SK-N-SH treated with all-trans-retinoic acid at 6 μM for 48 hours (cell line): ENCODE measurements around the gene SYNPO.

ENCODE experiments used
- ATAC-seq: fragments of 200-7000 bp; cut with Tn5 transposase; 3 replicates; pipeline ENCODE4 v1.9.1; 2020; ENCODE audit warnings: mild to moderate bottlenecking, moderate library complexity
- BACH2 ChIP-seq: fragments of 250-450 bp; sonication (Bioruptor Pico); IDR thresholded peaks from 2 replicates; pipeline ENCODE4 v1.9.0; 2021; ENCODE audit warnings: mild to moderate bottlenecking, borderline replicate concordance
- CREB5 ChIP-seq: fragments of 250-450 bp; sonication (Bioruptor Pico); IDR thresholded peaks from 2 replicates; pipeline ENCODE4 v1.5.1; 2020; ENCODE audit warnings: low read depth, mild to moderate bottlenecking, moderate library complexity
- CSDC2 ChIP-seq: fragments of 250-450 bp; sonication (Bioruptor Pico); IDR thresholded peaks from 2 replicates; pipeline ENCODE4 v1.5.0; 2020; ENCODE audit warnings: mild to moderate bottlenecking, moderate library complexity
- GLIS3 ChIP-seq: fragments of 250-450 bp; sonication (Bioruptor Pico); IDR thresholded peaks from 2 replicates; pipeline ENCODE4 v1.5.0; 2020; ENCODE audit warnings: mild to moderate bottlenecking, moderate library complexity
- OSR1 ChIP-seq: fragments of 250-450 bp; sonication (Bioruptor Pico); IDR thresholded peaks from 2 replicates; pipeline ENCODE4 v1.8.0; 2022; ENCODE audit warnings: moderate library complexity, mild to moderate bottlenecking, inconsistent platforms
- POU6F1 ChIP-seq: fragments of 250-450 bp; sonication (Bioruptor Pico); IDR thresholded peaks from 2 replicates; pipeline ENCODE4 v1.8.0; 2021; ENCODE audit warnings: low read depth, mild to moderate bottlenecking, moderate library complexity, borderline replicate concordance
- PPARA ChIP-seq: fragments of 250-450 bp; sonication (Bioruptor Pico); IDR thresholded peaks from 2 replicates; pipeline ENCODE4 v1.5.0; 2020; ENCODE audit warnings: mild to moderate bottlenecking, borderline replicate concordance
- RARB ChIP-seq: fragments of 250-450 bp; sonication (Bioruptor Pico); IDR thresholded peaks from 2 replicates; pipeline ENCODE4 v1.8.0; 2021; ENCODE audit warnings: mild to moderate bottlenecking, moderate library complexity
- TCF4 ChIP-seq: fragments of 250-450 bp; sonication (Bioruptor Pico); IDR thresholded peaks from 2 replicates; pipeline ENCODE4 v1.8.0; 2021; ENCODE audit warnings: mild to moderate bottlenecking, moderate library complexity, borderline replicate concordance
- TOX ChIP-seq: fragments of 250-450 bp; sonication (Bioruptor Pico); IDR thresholded peaks from 2 replicates; pipeline ENCODE4 v1.8.0; 2021; ENCODE audit warnings: mild to moderate bottlenecking, moderate library complexity, borderline replicate concordance
- ZC3H10 ChIP-seq: fragments of 250-450 bp; sonication (Bioruptor Pico); IDR thresholded peaks from 2 replicates; pipeline ENCODE4 v1.5.1; 2021; ENCODE audit warnings: mild to moderate bottlenecking, moderate library complexity
- ZFP3 ChIP-seq: fragments of 250-450 bp; sonication (Bioruptor Pico); IDR thresholded peaks from 2 replicates; pipeline ENCODE4 v1.5.0; 2020; ENCODE audit warnings: mild to moderate bottlenecking, moderate library complexity
- ZFP30 ChIP-seq: fragments of 450-650 bp; formaldehyde crosslinking; IDR thresholded peaks from 2 replicates; pipeline ENCODE4 v1.5.0; 2022; ENCODE audit warnings: mild to moderate bottlenecking, moderate library complexity
- ZNF565 ChIP-seq: fragments of 450-650 bp; formaldehyde crosslinking; conservative IDR thresholded peaks from 2 replicates; pipeline ENCODE4 v1.5.0; 2020; ENCODE audit warnings: low read depth, mild to moderate bottlenecking, moderate library complexity
- ZNF70 ChIP-seq: fragments of 450-650 bp; formaldehyde crosslinking; IDR thresholded peaks from 2 replicates; pipeline ENCODE4 v1.5.0; 2020; ENCODE audit warnings: mild to moderate bottlenecking, moderate library complexity
- ZNF8 ChIP-seq: fragments of 450-650 bp; formaldehyde crosslinking; IDR thresholded peaks from 2 replicates; pipeline ENCODE4 v1.5.0; 2020; ENCODE audit warnings: mild to moderate bottlenecking, moderate library complexity
- TF ChIP-seq, protein P1 (sequence below): fragments of 250-450 bp; sonication (Bioruptor Pico); IDR thresholded peaks from 2 replicates; pipeline ENCODE4 v1.8.0; 2020; ENCODE audit warnings: mild to moderate bottlenecking, moderate library complexity, borderline replicate concordance
- TF ChIP-seq, protein P2 (sequence below): fragments of 250-450 bp; sonication (Bioruptor Pico); IDR thresholded peaks from 2 replicates; pipeline ENCODE4 v1.5.1; 2021; ENCODE audit warnings: mild to moderate bottlenecking, moderate library complexity
- TF ChIP-seq, protein P3 (sequence below): fragments of 250-450 bp; sonication (Bioruptor Pico); IDR thresholded peaks from 2 replicates; pipeline ENCODE4 v1.5.0; 2020; ENCODE audit warnings: mild to moderate bottlenecking, moderate library complexity

SYNPO gene

GRCh38 chr5:150605546-150605945, 34.9 kb upstream of the SYNPO start:
- no peak for ATAC-seq

DNA sequence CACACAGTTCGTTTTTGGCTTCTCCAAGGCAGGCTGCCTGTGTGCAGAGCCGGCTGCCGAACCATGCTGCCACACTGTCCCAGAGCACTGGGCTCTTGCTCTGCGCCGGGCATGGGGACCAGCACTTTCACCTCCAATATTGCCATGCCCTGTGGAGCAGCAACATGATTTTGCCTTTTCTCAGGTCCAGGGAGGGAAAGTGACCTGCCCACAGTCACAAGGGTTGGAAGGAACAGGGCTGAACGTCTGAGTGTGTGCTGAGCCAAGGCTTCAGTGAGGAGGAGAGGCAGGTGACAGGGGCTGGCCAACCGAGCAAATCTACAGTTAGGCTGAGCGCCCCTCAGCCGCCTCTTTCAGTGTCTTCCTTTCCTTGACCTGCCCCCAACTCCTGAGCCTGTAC, 34.0 kb upstream of the SYNPO start:
- no peak for ATAC-seq
- TF ChIP-seq, protein P1, sequence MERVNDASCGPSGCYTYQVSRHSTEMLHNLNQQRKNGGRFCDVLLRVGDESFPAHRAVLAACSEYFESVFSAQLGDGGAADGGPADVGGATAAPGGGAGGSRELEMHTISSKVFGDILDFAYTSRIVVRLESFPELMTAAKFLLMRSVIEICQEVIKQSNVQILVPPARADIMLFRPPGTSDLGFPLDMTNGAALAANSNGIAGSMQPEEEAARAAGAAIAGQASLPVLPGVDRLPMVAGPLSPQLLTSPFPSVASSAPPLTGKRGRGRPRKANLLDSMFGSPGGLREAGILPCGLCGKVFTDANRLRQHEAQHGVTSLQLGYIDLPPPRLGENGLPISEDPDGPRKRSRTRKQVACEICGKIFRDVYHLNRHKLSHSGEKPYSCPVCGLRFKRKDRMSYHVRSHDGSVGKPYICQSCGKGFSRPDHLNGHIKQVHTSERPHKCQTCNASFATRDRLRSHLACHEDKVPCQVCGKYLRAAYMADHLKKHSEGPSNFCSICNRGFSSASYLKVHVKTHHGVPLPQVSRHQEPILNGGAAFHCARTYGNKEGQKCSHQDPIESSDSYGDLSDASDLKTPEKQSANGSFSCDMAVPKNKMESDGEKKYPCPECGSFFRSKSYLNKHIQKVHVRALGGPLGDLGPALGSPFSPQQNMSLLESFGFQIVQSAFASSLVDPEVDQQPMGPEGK (CRISPR knock-in tag): no peak

More at GRCh38 chr5:150605546-150605945, 34.9 kb upstream of the SYNPO start:
- TF ChIP-seq RARB (CRISPR knock-in tag) (no peak), PPARA (CRISPR knock-in tag) (no peak), CSDC2 (no peak)
- TF ChIP-seq, protein P2, sequence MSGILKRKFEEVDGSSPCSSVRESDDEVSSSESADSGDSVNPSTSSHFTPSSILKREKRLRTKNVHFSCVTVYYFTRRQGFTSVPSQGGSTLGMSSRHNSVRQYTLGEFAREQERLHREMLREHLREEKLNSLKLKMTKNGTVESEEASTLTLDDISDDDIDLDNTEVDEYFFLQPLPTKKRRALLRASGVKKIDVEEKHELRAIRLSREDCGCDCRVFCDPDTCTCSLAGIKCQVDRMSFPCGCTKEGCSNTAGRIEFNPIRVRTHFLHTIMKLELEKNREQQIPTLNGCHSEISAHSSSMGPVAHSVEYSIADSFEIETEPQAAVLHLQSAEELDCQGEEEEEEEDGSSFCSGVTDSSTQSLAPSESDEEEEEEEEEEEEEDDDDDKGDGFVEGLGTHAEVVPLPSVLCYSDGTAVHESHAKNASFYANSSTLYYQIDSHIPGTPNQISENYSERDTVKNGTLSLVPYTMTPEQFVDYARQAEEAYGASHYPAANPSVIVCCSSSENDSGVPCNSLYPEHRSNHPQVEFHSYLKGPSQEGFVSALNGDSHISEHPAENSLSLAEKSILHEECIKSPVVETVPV (CRISPR knock-in tag): no peak

- TF ChIP-seq ZFP3 (no peak), POU6F1 (CRISPR knock-in tag) (no peak), RARB (CRISPR knock-in tag) (no peak), ZC3H10 (CRISPR knock-in tag) (no peak), ZNF70 (CRISPR knock-in tag) (peak; percentile 100), GLIS3 (CRISPR knock-in tag) (no peak), TOX (CRISPR knock-in tag) (no peak)
- TF ChIP-seq, protein P1 (CRISPR knock-in tag): no peak
- TF ChIP-seq, all 23 proteins: peak for 1
- ATAC-seq: no peak
Measured at GRCh38 chr5:150607105-150607504, 33.4 kb upstream of the SYNPO start.

DNA sequence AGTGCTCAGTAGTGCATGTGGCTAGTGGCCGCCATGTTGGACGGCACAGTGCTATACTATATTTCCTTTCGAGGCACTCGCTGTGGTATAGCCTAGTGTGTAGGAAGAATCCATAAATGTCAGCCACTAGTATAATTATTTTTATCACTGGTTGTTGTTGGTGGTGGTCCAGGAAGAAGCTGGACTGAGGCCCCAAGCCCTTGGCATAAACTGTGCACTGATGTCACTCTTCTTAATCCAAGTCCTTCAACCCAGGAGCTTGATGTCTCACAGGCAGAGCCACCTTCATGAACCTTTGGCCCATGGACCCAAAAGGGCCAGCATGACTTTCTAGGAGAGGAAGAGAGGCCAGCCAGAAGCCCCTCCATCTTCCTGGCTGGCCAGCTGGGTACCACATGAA, 32.5 kb upstream of the SYNPO start:
- TF ChIP-seq ZC3H10 (CRISPR knock-in tag): no peak
- no peak for TF ChIP-seq ZFP3
- TF ChIP-seq ZNF565 (CRISPR knock-in tag): no peak
- no peak for TF ChIP-seq ZFP30 (CRISPR knock-in tag)
- no peak for TF ChIP-seq TOX (CRISPR knock-in tag)
- TF ChIP-seq, protein P1 (CRISPR knock-in tag): no peak
- TF ChIP-seq TCF4 (CRISPR knock-in tag): no peak
- no peak for TF ChIP-seq CREB5
- TF ChIP-seq, protein P3, sequence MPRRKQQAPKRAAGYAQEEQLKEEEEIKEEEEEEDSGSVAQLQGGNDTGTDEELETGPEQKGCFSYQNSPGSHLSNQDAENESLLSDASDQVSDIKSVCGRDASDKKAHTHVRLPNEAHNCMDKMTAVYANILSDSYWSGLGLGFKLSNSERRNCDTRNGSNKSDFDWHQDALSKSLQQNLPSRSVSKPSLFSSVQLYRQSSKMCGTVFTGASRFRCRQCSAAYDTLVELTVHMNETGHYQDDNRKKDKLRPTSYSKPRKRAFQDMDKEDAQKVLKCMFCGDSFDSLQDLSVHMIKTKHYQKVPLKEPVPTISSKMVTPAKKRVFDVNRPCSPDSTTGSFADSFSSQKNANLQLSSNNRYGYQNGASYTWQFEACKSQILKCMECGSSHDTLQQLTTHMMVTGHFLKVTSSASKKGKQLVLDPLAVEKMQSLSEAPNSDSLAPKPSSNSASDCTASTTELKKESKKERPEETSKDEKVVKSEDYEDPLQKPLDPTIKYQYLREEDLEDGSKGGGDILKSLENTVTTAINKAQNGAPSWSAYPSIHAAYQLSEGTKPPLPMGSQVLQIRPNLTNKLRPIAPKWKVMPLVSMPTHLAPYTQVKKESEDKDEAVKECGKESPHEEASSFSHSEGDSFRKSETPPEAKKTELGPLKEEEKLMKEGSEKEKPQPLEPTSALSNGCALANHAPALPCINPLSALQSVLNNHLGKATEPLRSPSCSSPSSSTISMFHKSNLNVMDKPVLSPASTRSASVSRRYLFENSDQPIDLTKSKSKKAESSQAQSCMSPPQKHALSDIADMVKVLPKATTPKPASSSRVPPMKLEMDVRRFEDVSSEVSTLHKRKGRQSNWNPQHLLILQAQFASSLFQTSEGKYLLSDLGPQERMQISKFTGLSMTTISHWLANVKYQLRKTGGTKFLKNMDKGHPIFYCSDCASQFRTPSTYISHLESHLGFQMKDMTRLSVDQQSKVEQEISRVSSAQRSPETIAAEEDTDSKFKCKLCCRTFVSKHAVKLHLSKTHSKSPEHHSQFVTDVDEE (CRISPR knock-in tag): no peak
- TF ChIP-seq POU6F1 (CRISPR knock-in tag): no peak
- TF ChIP-seq ZNF8 (CRISPR knock-in tag): no peak
- TF ChIP-seq BACH2 (CRISPR knock-in tag): no peak
- TF ChIP-seq PPARA (CRISPR knock-in tag): no peak
- TF ChIP-seq CSDC2: no peak
- no peak for TF ChIP-seq OSR1 (CRISPR knock-in tag)
- TF ChIP-seq, all 23 proteins: peak for 0
- no peak for ATAC-seq
